NK-92 (cell line): ENCODE results near the gene TAB2.

Experiments
- DNase-seq: peaks from one replicate; lab custom pipeline; 2025; ENCODE audit not compliant: unreplicated experiment; lab: John Stamatoyannopoulos, UW

Gene TAB2

GRCh38 chr6:149365197-149365596 is 47.7 kb downstream of the TAB2 start:
- DNase-seq, result no peak

DNA sequence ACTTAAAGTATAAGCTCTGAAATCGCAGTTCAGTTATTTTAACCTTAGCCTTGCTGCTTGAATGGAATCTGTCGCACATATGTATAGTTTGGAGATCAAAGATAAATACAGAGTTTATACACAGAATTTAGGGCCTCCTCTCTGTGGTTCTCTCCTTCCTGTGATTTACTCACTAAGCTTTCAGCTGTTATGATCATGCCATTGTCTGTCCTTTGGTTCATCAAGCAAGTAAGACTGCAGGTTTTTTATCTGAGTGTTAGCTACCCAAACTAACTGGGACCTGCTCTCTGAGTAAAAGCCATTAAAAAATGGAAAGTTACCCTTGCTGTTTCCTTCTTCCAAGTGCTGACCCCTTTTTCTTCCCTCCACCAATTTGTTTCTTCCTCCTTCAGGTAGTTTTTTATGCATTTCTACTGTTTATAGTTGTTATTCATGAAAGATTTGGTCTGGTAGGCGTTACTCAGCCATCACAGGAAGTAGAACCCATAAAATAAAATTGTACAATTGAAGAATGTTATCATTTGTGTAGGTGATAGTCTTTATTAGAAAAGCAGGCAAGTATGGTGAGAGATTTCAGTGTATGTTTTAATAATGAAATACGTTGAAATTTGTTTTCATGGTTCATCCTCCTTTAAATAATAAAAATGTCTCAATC is 48.9 kb downstream of the TAB2 start:
- no peak for DNase-seq

DNA sequence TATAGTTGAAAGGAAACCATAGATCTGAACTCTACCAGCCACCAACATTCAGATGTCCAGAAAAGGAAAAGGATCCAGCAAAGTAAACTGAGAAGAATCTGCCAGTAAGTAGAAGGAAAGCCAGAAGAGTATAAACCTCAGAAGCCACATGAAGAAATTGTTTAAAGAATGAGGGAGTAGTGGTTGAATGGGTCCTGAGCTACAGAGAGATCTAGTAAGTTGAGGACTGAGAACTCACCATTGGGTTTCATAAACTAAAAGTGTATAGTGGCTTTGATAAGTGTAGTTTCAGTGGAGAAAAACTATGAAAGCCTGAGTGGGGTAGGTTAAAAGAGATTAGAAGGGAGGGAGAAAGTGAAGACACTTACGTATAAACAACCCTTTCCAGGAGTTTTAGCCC is 50.6 kb downstream of the TAB2 start:
- DNase-seq, result no peak

- DNase-seq, result no peak
Observed at GRCh38 chr6:149371154-149371553, 53.6 kb downstream of the TAB2 start.

DNA sequence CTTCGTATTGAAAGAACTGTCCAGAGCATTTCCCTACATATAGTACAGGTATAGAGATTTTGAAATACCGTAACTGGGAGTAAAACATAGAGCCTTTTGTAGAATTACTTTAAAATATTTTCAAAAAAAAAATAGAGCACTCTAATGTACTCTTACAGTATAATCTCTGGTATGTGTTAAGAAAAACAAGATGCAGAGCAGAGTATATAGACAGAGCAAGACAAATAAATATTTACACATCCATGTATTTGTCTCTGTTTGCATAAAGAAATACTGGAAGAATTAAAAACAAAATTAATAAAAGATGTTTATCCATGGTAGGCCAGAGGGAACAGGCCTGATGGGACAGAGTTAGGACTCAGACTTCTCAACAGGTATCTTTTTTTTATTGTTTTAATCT is 54.5 kb downstream of the TAB2 start:
- DNase-seq, result no peak

DNA sequence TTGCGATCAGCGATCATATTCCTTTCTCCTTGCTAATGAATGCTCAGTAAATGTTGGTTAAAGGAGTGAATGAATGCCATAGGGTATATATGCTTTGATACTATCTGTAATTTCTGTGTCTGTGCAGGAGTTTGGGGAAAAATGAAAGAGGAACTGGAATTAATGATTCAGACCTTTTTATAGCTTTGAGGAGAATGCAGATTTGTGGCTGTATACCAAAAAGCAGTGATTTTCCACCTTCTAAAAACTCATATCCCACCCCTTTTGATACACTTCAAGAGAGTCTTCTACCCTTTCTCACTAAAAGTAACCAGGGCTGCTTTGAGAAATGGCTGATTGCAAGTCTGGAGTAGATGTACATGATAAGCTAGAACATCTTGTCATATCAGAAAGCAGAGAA is 56.0 kb downstream of the TAB2 start:
- no peak for DNase-seq

- no peak for DNase-seq
Observed at GRCh38 chr6:149379977-149380376, 62.5 kb downstream of the TAB2 start.

DNA sequence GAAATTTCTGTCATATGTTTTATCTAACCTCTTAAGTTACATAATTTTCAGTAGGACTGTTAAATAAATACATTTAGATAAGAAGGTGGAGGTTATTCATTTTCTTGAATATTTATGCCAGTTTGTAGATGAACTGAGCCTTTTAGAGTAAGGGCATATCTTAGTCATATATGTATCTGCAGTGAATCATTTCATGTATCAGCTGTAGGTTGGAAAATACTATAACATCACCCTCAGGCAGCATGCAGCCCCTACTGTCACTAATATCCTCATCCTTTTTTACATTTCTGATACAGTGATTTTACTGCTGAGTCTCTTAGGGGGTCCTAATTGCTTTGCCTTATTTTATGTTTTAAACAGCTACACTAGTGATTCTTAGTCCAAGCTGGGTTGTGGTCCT is 63.0 kb downstream of the TAB2 start:
- no peak for DNase-seq

DNA sequence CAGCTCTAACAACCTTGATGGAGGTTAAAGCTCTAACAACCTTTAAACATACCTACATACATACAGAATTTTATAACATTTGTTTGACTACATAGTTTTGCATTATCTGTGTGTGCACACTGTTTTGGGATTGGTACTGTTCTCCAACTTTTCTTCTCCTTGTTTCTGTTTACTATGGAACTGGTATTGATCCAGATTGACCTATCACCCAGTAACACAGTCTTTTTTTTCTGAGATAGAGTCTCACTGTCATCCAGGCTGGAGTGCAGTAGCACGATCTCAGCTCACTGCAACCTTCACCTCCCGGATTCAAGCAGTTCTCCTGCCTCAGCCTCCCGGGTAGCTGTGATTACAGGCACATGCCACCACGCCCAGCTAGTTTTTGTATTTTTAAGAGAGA is 65.9 kb downstream of the TAB2 start:
- DNase-seq, result no peak

DNA sequence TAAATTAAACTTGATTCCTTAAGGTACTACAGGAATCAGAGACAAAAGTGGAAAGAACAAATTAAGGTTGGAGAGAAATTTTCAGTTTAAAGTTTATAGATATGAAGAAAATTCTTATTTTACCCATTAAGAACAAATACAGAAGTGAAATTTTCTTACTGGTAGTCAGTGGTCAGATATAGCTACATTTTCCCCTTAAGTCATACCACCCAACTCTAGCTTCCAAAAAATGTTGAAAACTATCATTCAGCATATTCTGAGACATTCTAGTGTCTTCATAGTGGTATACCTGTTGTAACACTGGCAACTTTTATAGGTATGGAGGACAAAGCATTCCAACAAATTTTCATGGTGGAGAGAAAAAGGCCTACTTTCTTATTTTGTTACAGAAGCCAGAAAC is 67.0 kb downstream of the TAB2 start:
- no peak for DNase-seq

- no peak for DNase-seq
Observed at GRCh38 chr6:149385998-149386646, 68.6 kb downstream of the TAB2 start.

- DNase-seq, result no peak
Observed at GRCh38 chr6:149387779-149388512, 70.4 kb downstream of the TAB2 start.

DNA sequence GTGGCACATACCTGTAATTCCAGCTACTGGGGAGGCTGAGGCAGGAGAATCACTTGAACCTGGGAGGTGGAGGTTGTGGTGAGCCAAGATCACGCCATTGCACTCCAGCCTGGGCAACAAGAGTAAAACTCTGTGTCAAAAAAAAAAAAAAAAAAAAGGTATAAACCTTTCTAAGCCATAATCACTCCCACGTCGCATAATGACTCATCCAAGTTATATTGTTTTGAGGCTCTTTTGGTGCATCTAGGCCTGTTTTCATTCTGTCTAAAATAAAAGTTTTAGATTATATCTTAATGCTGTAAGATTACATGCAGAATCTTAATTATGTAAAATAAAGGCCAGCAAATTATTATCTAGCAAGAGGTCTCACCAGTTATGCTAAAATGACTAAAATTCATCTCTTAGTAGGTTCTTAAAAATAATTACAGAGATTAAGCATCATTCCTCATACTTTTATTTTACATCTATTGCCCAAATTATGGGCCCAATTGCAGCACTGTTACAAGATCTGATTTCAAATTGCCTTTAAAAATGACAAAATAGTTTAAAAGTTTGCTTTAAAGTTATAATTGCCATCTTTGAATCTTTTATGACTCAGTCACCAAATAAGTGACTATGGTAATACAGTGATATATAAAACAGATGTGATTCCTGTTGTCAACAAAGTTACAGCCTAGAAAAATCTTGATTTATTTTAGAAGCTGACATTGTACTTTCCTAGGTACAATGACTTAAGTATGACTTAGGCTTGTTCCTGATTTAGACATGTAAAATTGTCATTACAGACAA is 72.2 kb downstream of the TAB2 start:
- no peak for DNase-seq

GRCh38 chr6:149392093-149392492 is 74.6 kb downstream of the TAB2 start:
- DNase-seq, result no peak

- DNase-seq, result no peak
Observed at GRCh38 chr6:149392535-149392934, 75.0 kb downstream of the TAB2 start.

- no peak for DNase-seq
Observed at GRCh38 chr6:149393002-149393679, 75.6 kb downstream of the TAB2 start.

- no peak for DNase-seq
Observed at GRCh38 chr6:149395185-149395584, 77.7 kb downstream of the TAB2 start.

DNA sequence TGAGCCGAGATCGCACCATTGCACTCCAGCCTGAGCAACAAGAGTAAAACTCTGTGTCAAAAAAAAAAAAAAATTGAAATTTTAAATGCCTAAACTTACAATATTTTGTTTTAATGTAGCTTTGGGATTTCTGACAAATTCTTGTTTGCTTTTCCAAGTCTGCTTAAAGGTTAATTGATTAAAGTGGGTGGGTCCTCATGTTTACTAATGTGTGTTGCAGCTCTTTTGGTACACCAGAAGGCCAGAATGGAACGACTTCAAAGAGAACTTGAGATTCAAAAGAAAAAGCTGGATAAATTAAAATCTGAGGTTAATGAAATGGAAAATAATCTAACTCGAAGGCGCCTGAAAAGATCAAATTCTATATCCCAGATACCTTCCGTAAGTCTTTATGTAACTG is 79.9 kb downstream of the TAB2 start:
- no peak for DNase-seq

DNA sequence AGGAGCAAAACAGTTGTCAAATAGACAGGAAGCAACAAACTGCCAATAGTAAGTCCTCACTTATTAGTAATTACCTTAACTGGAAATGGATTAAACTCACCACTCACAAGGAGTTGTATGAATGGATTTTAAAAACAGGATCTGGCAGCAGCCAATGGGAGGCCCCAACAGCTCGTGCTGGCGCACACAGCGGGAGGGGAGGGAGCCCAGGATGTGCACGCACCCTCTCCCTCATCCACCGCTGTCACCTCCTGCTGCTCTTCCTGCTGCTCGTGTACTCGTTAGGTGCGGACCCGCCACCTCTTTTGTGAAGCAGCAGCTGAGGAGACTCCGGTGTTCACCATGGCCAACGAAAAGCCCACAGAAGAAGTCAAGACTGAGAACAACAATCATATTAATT is 82.5 kb downstream of the TAB2 start, which contains the start of gene SUMO4:
Gene SUMO4 (plus strand): TSS at position 213 of the 400 bp plus-strand sequence. CDS start 130 bp downstream, at position 343.
- DNase-seq, result no peak

DNA sequence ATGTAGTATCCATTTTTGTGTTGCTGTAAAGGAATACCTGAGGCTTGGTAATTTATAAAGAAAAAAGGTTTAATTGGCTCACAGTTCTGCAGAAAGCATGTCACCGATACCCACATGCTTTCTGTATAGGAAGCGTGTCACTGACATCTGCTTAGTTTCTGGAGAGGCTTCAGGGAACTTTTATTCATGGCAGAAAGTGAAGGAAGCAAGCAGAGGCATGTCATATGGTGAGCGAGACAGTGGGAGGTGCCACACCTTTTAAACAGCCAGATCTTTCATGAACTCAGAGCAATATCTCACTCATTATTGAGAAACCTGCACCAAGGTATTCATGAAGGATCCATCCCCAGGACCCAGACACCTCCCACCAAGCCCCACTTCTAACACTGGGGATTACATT is 86.0 kb downstream of the TAB2 start:
- DNase-seq, result no peak
